GM12878 (cell line): ENCODE results near the gene SEPTIN5. TPM values are rescaled to one million over a fixed set of nuclear protein-coding genes. Genes with fewer than 3 reads are reported as not detected.

ENCODE experiments used
- ATAC-seq: fragments of 200-7000 bp; cut with Tn5 transposase; 3 replicates; pipeline ENCODE4 v1.9.1; 2020; ENCODE audit warnings: mild to moderate bottlenecking, moderate library complexity
- BruUV-seq: library from RNA; stranded (reverse); fragments of 400-500 nt; replicated peaks from 2 replicates; lab custom pipeline; 2021; lab: Mats Ljungman, UMichigan
- CTCF ChIA-PET: fragments of 300-600 bp; sonication (Branson Sonifier 250); formaldehyde crosslinking; extraction: SDS; loops from one replicate; lab custom pipeline; 2021; ENCODE audit warnings: inconsistent platforms; lab: Yijun Ruan, JAX
- POLR2A ChIA-PET: fragments of 350-600 bp; formaldehyde crosslinking; extraction: SDS; loops from one replicate; lab custom pipeline; 2021; ENCODE audit warnings: inconsistent platforms; lab: Charles Lee
- RAD21 ChIA-PET: fragments of 300-600 bp; sonication (Branson Sonifier 250); formaldehyde crosslinking; loops from one replicate; lab custom pipeline; 2023; ENCODE audit warnings: antibody characterized with exemption; ENCODE audit not compliant: unreplicated experiment; lab: Charles Lee
- SMC1A ChIA-PET: fragments of 300-600 bp; sonication (Branson Sonifier 250); formaldehyde crosslinking; loops from one replicate; lab custom pipeline; 2023; ENCODE audit not compliant: unreplicated experiment, uncharacterized antibody; lab: Charles Lee
- DNase-seq: peaks from one replicate; pipeline ENCODE4 v3.0.0-alpha.2; 2011; ENCODE audit warnings: low read depth, low spot score
- FAIRE-seq: peaks from 3 replicates; lab custom pipeline; 2011; peaks lifted over from hg19 to GRCh38; lab: Jason Lieb, UNC
- H2AFZ ChIP-seq: 2 replicates; pipeline ENCODE4 v1.6.0; 2011; ENCODE audit warnings: low read depth, low read length, control low read depth; ENCODE audit not compliant: control insufficient read depth
- H3K27ac ChIP-seq: 2 replicates; pipeline ENCODE4 v1.5.1; 2011; ENCODE audit warnings: control low read depth; ENCODE audit not compliant: control insufficient read depth, insufficient read depth
- H3K27me3 ChIP-seq, 2 experiments: replicated peaks in 1 of 2; 2 replicates each; pipeline versions ENCODE4 v1.6.0 to v1.6.1; 2011; ENCODE audit warnings: low read length in 1 of 2; ENCODE audit not compliant: control insufficient read depth in 2 of 2, insufficient read depth in 2 of 2
- H3K36me3 ChIP-seq, 2 experiments: 2 replicates each; pipeline ENCODE4 v1.5.1; 2011; ENCODE audit warnings: low read length in 1 of 2; ENCODE audit not compliant: control insufficient read depth in 2 of 2, insufficient read depth in 2 of 2
- H3K4me1 ChIP-seq: 2 replicates; pipeline ENCODE4 v1.6.1; 2011; ENCODE audit warnings: mild to moderate bottlenecking, low read length, moderate library complexity, mixed read lengths; ENCODE audit not compliant: control insufficient read depth, insufficient read depth
- H3K4me2 ChIP-seq: 2 replicates; pipeline ENCODE4 v1.6.0; 2011; ENCODE audit warnings: control low read depth; ENCODE audit not compliant: control insufficient read depth, insufficient read depth
- H3K4me3 ChIP-seq: fragments of 200-600 bp; sonication (generic); 2 replicates; pipeline ENCODE4 v1.5.1; 2016
- H3K79me2 ChIP-seq: 2 replicates; pipeline ENCODE4 v1.6.0; 2011; ENCODE audit warnings: low read length; ENCODE audit not compliant: control insufficient read depth, insufficient read depth
- H3K9ac ChIP-seq: 2 replicates; pipeline ENCODE4 v1.8.0; 2011; ENCODE audit warnings: low read length, control low read depth, mixed read lengths; ENCODE audit not compliant: control insufficient read depth, insufficient read depth
- H3K9me3 ChIP-seq: replicated peaks from 3 replicates; pipeline ENCODE4 v1.5.1; 2011; ENCODE audit warnings: mild to moderate bottlenecking, low read length; ENCODE audit not compliant: control insufficient read depth, insufficient read depth
- H4K20me1 ChIP-seq: 2 replicates; pipeline ENCODE4 v1.6.0; 2011; ENCODE audit not compliant: control insufficient read depth, insufficient read depth
- BHLHE40 ChIP-seq, 2 experiments: fragments of 450-650 bp in 1 of 2; IDR thresholded peaks; 2 replicates each; pipeline ENCODE4 v1.6.1; 2011 to 2017; ENCODE audit warnings: low read depth in 2 of 2, borderline replicate concordance in 1 of 2, improper control_type of control experiment in 1 of 2, low read length in 1 of 2, mild to moderate bottlenecking in 1 of 2
- ESRRA ChIP-seq: IDR thresholded peaks from 2 replicates; pipeline ENCODE4 v1.6.1; 2012; ENCODE audit warnings: mild to moderate bottlenecking, low read length, improper control_type of control experiment
- FOXM1 ChIP-seq: IDR thresholded peaks from 2 replicates; pipeline ENCODE4 v1.6.1; 2012; ENCODE audit warnings: low read depth, mild to moderate bottlenecking, inconsistent platforms, low read length, moderate library complexity
- KLF5 ChIP-seq: fragments of 450-650 bp; IDR thresholded peaks from 2 replicates; pipeline ENCODE4 v1.6.1; 2014; ENCODE audit warnings: mild to moderate bottlenecking; ENCODE audit not compliant: partially characterized antibody
- MYB ChIP-seq: fragments of 150-350 bp; IDR thresholded peaks from 2 replicates; pipeline ENCODE4 v1.6.1; 2014; ENCODE audit warnings: mild to moderate bottlenecking, low read depth, low read length, borderline replicate concordance
- NFXL1 ChIP-seq: fragments of 450-650 bp; IDR thresholded peaks from 2 replicates; pipeline ENCODE4 v1.6.1; 2017; ENCODE audit warnings: antibody characterized with exemption, mild to moderate bottlenecking, borderline replicate concordance
- POLR2AphosphoS2 ChIP-seq: IDR thresholded peaks from 2 replicates; pipeline ENCODE4 v1.6.1; 2011; ENCODE audit warnings: low read depth, mild to moderate bottlenecking, low read length, improper control_type of control experiment, moderate library complexity
- SP1 ChIP-seq: IDR thresholded peaks from one replicate; pipeline ENCODE4 v1.6.1; 2011; ENCODE audit warnings: low read depth, low read length
- WGBS: methylation state at CpG from one replicate; pipeline ENCODE4 v1.1.6; 2016; ENCODE audit warnings: low lambda C conversion rate; ENCODE audit not compliant: insufficient replicate concordance, insufficient coverage; ENCODE audit errors: missing lambda C conversion rate; 5-methylcytosine and 5-hydroxymethylcytosine counted together
- in situ Hi-C: fragments of 300-500 bp; cut with MboI; formaldehyde crosslinking; loops from 9 replicates; pipeline ENCODE4 v1.14.3; 2018; ENCODE audit warnings: mixed read lengths
- intact Hi-C: fragments of 100-400 bp; cut with micrococcal nuclease; formaldehyde crosslinking; loops from one replicate; pipeline ENCODE4 v1.14.2; 2022; ENCODE audit not compliant: unreplicated experiment
- polyA plus RNA-seq, 11 experiments: library from polyadenylated mRNA; depleted of rRNA in 4 of 11; unstranded in 6 of 11; stranded (reverse) in 5 of 11; fragments of >200 nt; fragmentation: Nextera tagmentation in 4 of 11; fragmentation: Illumina TruSeq in 1 of 11; extraction: Ambion mirVana in 4 of 11; extraction: Trizol in 1 of 11; gene quantifications; 1 replicate in 1 of 11; 2 replicates in 10 of 11; pipeline versions ENCODE4 v1.2.1 to v1.2.3, GENCODE V29; 2011 to 2016; ENCODE audit warnings: inconsistent platforms in 2 of 11, missing spikeins in 2 of 11, low read depth in 1 of 11
- total RNA-seq, 4 experiments: library from RNA; depleted of rRNA in 3 of 4; stranded (reverse); fragments of >200 nt in 3 of 4; fragmentation: Illumina TruSeq in 1 of 4; extraction: Trizol in 1 of 4; gene quantifications; 2 replicates each; pipeline versions ENCODE4 v1.2.1 to v1.2.3, GENCODE V29; 2013 to 2021
- TF ChIP-seq, protein P1 (sequence below): fragments of 150-350 bp; IDR thresholded peaks from 2 replicates; pipeline ENCODE4 v1.6.1; 2016; ENCODE audit warnings: low read depth, low read length
- TF ChIP-seq, protein P2 (sequence below): fragments of 450-650 bp; formaldehyde crosslinking; IDR thresholded peaks from 2 replicates; pipeline ENCODE4 v1.4.0; 2020; ENCODE audit warnings: mild to moderate bottlenecking, moderate library complexity
- TF ChIP-seq, protein P3 (sequence below): IDR thresholded peaks from 2 replicates; pipeline ENCODE4 v1.6.1; 2011; ENCODE audit warnings: mild to moderate bottlenecking, low read depth, low read length, moderate library complexity; ENCODE audit not compliant: insufficient replicate concordance

SEPTIN5 gene
- total and polyA plus RNA-seq, 10 of the 15 experiments (the other 5 are each of a cell fraction or from before 2014, with no cell fraction given): 0.13 to 1.1 (median 0.34) TPM; not detected in 5

DNA sequence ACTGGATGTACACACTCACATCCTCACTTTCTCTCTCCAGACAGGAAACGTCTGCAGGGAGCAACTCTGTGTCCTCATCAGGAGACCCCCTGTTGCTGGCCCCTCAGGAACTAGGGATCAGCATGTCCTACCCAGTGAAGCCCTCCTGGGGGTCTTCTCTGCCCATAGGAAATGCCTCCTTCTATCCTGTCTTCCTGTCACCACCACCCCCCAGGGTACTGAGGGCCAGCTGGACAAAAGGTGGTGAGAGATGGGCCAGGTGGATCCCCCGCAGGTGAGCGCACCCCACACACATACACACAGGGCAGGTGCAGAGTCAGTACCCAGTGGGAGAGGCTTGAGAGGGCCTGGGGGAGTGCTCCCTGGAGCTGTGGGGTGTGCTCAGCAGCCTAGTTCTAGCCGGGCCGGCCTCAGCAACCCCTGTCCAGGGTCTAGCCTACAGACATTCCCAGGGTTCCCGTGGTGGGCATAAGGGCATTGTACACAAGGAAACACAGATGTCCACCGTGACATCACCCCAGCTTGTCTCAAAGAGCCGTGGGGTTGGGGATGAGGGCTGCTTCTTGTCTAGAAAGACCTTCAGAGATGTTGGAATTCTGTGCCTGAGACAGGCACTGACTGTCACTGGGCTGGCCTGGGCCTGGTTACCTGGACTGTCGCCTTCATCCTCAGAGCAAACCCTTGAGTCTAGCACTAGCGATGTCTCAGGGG is 18.3 kb downstream of the SEPTIN5 start:
- in situ Hi-C loops: loop anchor here (5.0 kb wide), 1 partner anchor 185 kb away; no protein-coding TSS in a partner anchor
- WGBS: 37% methylated on average over 10 of the region's 10 CpGs
- POLR2A ChIA-PET: no interaction called here
- TF ChIP-seq NFXL1: no peak
- TF ChIP-seq, protein P1, sequence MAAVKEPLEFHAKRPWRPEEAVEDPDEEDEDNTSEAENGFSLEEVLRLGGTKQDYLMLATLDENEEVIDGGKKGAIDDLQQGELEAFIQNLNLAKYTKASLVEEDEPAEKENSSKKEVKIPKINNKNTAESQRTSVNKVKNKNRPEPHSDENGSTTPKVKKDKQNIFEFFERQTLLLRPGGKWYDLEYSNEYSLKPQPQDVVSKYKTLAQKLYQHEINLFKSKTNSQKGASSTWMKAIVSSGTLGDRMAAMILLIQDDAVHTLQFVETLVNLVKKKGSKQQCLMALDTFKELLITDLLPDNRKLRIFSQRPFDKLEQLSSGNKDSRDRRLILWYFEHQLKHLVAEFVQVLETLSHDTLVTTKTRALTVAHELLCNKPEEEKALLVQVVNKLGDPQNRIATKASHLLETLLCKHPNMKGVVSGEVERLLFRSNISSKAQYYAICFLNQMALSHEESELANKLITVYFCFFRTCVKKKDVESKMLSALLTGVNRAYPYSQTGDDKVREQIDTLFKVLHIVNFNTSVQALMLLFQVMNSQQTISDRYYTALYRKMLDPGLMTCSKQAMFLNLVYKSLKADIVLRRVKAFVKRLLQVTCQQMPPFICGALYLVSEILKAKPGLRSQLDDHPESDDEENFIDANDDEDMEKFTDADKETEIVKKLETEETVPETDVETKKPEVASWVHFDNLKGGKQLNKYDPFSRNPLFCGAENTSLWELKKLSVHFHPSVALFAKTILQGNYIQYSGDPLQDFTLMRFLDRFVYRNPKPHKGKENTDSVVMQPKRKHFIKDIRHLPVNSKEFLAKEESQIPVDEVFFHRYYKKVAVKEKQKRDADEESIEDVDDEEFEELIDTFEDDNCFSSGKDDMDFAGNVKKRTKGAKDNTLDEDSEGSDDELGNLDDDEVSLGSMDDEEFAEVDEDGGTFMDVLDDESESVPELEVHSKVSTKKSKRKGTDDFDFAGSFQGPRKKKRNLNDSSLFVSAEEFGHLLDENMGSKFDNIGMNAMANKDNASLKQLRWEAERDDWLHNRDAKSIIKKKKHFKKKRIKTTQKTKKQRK: no peak
- TF ChIP-seq, protein P2, sequence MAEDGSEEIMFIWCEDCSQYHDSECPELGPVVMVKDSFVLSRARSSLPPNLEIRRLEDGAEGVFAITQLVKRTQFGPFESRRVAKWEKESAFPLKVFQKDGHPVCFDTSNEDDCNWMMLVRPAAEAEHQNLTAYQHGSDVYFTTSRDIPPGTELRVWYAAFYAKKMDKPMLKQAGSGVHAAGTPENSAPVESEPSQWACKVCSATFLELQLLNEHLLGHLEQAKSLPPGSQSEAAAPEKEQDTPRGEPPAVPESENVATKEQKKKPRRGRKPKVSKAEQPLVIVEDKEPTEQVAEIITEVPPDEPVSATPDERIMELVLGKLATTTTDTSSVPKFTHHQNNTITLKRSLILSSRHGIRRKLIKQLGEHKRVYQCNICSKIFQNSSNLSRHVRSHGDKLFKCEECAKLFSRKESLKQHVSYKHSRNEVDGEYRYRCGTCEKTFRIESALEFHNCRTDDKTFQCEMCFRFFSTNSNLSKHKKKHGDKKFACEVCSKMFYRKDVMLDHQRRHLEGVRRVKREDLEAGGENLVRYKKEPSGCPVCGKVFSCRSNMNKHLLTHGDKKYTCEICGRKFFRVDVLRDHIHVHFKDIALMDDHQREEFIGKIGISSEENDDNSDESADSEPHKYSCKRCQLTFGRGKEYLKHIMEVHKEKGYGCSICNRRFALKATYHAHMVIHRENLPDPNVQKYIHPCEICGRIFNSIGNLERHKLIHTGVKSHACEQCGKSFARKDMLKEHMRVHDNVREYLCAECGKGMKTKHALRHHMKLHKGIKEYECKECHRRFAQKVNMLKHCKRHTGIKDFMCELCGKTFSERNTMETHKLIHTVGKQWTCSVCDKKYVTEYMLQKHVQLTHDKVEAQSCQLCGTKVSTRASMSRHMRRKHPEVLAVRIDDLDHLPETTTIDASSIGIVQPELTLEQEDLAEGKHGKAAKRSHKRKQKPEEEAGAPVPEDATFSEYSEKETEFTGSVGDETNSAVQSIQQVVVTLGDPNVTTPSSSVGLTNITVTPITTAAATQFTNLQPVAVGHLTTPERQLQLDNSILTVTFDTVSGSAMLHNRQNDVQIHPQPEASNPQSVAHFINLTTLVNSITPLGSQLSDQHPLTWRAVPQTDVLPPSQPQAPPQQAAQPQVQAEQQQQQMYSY: no peak
- TF ChIP-seq SP1: no peak
- TF ChIP-seq KLF5: no peak
- no peak for TF ChIP-seq BHLHE40 (IDR thresholded peaks at IDR 0.05; ENCODE audit: borderline replicate concordance in 1 of 2, low read depth in 2 of 2, low read length in 1 of 2)
- TF ChIP-seq POLR2AphosphoS2: no peak
- TF ChIP-seq ESRRA: no peak
- no peak for TF ChIP-seq FOXM1
- TF ChIP-seq, protein P3, sequence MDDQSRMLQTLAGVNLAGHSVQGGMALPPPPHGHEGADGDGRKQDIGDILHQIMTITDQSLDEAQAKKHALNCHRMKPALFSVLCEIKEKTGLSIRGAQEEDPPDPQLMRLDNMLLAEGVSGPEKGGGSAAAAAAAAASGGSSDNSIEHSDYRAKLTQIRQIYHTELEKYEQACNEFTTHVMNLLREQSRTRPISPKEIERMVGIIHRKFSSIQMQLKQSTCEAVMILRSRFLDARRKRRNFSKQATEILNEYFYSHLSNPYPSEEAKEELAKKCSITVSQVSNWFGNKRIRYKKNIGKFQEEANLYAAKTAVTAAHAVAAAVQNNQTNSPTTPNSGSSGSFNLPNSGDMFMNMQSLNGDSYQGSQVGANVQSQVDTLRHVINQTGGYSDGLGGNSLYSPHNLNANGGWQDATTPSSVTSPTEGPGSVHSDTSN: no peak
- TF ChIP-seq MYB: no peak

More for the DNA sequence above, 18.3 kb downstream of the SEPTIN5 start:
- DNase-seq: no peak
- CTCF ChIA-PET: interaction anchor here (1.0 to 5.7 kb wide), 3 partner anchors 41 to 279 kb away, joined by 3 to 94 read pairs (median 4); no protein-coding TSS in a partner anchor
- H3K36me3 ChIP-seq: no peaks in the 10 kb centered on the region
- no peak overlapping the region for H3K4me3 ChIP-seq
- no peak overlapping the region for H3K27ac ChIP-seq
- no peak for ATAC-seq
- no peak overlapping the region for H2AFZ ChIP-seq
- BruUV-seq: no TSS peak
- intact Hi-C loops: no loop called here
- no peak overlapping the region for H3K4me2 ChIP-seq
- no peak for FAIRE-seq
- no peaks in the 10 kb centered on the region for H3K27me3 ChIP-seq
- no peak overlapping the region for H3K9ac ChIP-seq
- RAD21 ChIA-PET: interaction anchor here (1.0 to 1.1 kb wide), 2 partner anchors 11 to 178 kb away, joined by 3 to 5 read pairs; no protein-coding TSS in a partner anchor
- no peaks in the 10 kb centered on the region for H3K79me2 ChIP-seq
- no peaks in the 10 kb centered on the region for H3K4me1 ChIP-seq
- SMC1A ChIA-PET: interaction anchor here (0.8 kb wide), 1 partner anchor 177 kb away, joined by 3 read pairs; no protein-coding TSS in a partner anchor
- no peaks in the 10 kb centered on the region; the same call in 1 of the 2 replicates for H4K20me1 ChIP-seq
- no peaks in the 10 kb centered on the region for H3K9me3 ChIP-seq
